NT2/D1 (cell line): ENCODE data around the gene GDNF.
"Not testable (repeated sequence)": the region's sequence is repeated elsewhere in the genome, so short reads cannot be mapped to it uniquely, and the experiment has no call there.

Experiments
- SUZ12 ChIP-seq: IDR thresholded peaks from 2 replicates; pipeline ENCODE4 v1.6.1; 2011; ENCODE audit not compliant: insufficient read length, insufficient read depth; ENCODE audit errors: extremely low read depth
- YY1 ChIP-seq: IDR thresholded peaks from 2 replicates; pipeline ENCODE4 v1.6.1; 2011; ENCODE audit not compliant: insufficient read length, insufficient read depth

GRCh38 chr5:37795292-37795691 lies 44.5 kb downstream of the GDNF start:
- not testable (repeated sequence) for TF ChIP-seq SUZ12, YY1
